Measurements from ENCODE around the gene GGN. TPM values are rescaled to one million over a fixed set of nuclear protein-coding genes. Genes with fewer than 3 reads are reported as not detected.

Gene GGN
- total RNA-seq, result 1 to 10 TPM in 3 of 4 donors, under 1 TPM in 1; 0.36 to 1.9 (median 1.5) TPM

- WGBS, 2 donors, result 2 to 3% methylated on average over 46 to 51 of the region's 51 CpGs
- H3K4me3 ChIP-seq (ENCODE audit: low read depth, poor library complexity, severe bottlenecking), result peak within 1 kb of the TSS; percentile 21
- TF ChIP-seq CTCF (IDR thresholded peaks at IDR 0.05) (no peak), POLR2A (IDR thresholded peaks at IDR 0.05) (no peak)
- peak; percentile 86 to 97 for DNase-seq (ENCODE audit: low spot score in 2 of 2)
- intact Hi-C loops (cut with DNase I; ENCODE audit: low total_unique reads), result no loop called here
These were observed at the start of gene GGN for GRCh38 chr19:38387550-38388348. GGN (minus strand) TSS chr19:38388034; CDS start chr19:38387261, 773 bp downstream.

GRCh38 chr19:38437295-38437694 lies 49.5 kb upstream of the GGN start:
- intact Hi-C loops (cut with DNase I; ENCODE audit: low total_unique reads), result no loop called here
- 85 to 93% methylated on average over 6 of the region's 6 CpGs for WGBS, 2 donors
- TF ChIP-seq POLR2A (IDR thresholded peaks at IDR 0.05) (no peak), CTCF (IDR thresholded peaks at IDR 0.05) (no peak)

GRCh38 chr19:38434549-38435051 lies 46.8 kb upstream of the GGN start:
- intact Hi-C loops (cut with DNase I; ENCODE audit: low total_unique reads), result no loop called here
- no peak for DNase-seq (ENCODE audit: low spot score in 2 of 2)
- no peak overlapping the region for H3K4me3 ChIP-seq (ENCODE audit: low read depth, poor library complexity, severe bottlenecking)
- 3 to 10% methylated on average over 9 to 12 of the region's 13 CpGs for WGBS, 2 donors
- TF ChIP-seq POLR2A (IDR thresholded peaks at IDR 0.05), result no peak
- no peak for TF ChIP-seq CTCF (IDR thresholded peaks at IDR 0.05)

More at GRCh38 chr19:38437295-38437694, 49.5 kb upstream of the GGN start:
- no peak overlapping the region for H3K4me3 ChIP-seq (ENCODE audit: low read depth, poor library complexity, severe bottlenecking)
- no peak for DNase-seq (ENCODE audit: low spot score in 2 of 2)

- TF ChIP-seq CTCF (IDR thresholded peaks at IDR 0.05) (no peak), POLR2A (IDR thresholded peaks at IDR 0.05) (no peak)
- no peak within 1 kb of the TSS for H3K4me3 ChIP-seq (ENCODE audit: low read depth, poor library complexity, severe bottlenecking)
- DNase-seq (ENCODE audit: low spot score in 2 of 2), result peak; percentile 31 to 88
- intact Hi-C loops (cut with DNase I; ENCODE audit: low total_unique reads), result no loop called here
- WGBS, 2 donors, result 14 to 16% methylated on average over 20 of the region's 20 CpGs
These were observed 45.5 kb upstream of the GGN start, which contains the start of gene RYR1 for GRCh38 chr19:38433268-38433733. RYR1 (plus strand) TSS chr19:38433691; CDS start chr19:38433830, 139 bp downstream.

- TF ChIP-seq POLR2A (IDR thresholded peaks at IDR 0.05) (no peak), CTCF (IDR thresholded peaks at IDR 0.05) (no peak)
- no peak for DNase-seq (ENCODE audit: low spot score in 2 of 2)
- WGBS, 2 donors, result 75 to 77% methylated on average over 7 of the region's 7 CpGs
- no peak overlapping the region for H3K4me3 ChIP-seq (ENCODE audit: low read depth, poor library complexity, severe bottlenecking)
- intact Hi-C loops (cut with DNase I; ENCODE audit: low total_unique reads), result no loop called here
These were observed 43.1 kb upstream of the GGN start for GRCh38 chr19:38430931-38431330.

Data from lower leg skin (tissue), 4 donors.